GM10248 (cell line): ENCODE data around the gene AMTN.
"Not testable (repeated sequence)": the region's sequence is repeated elsewhere in the genome, so short reads cannot be mapped to it uniquely, and the experiment has no call there.

Experiments used
- CTCF ChIA-PET: fragments of 300-600 bp; sonication (Branson Sonifier 250); formaldehyde crosslinking; extraction: SDS; loops from one replicate; lab custom pipeline; 2021; ENCODE audit warnings: antibody characterized with exemption; lab: Yijun Ruan, JAX
- POLR2A ChIA-PET: fragments of 350-650 bp; sonication (Branson Sonifier 250); formaldehyde crosslinking; extraction: SDS; loops from one replicate; lab custom pipeline; 2020; ENCODE audit warnings: antibody characterized with exemption; lab: Yijun Ruan, JAX
- DNase-seq: peaks from one replicate; pipeline ENCODE4 v3.0.0; 2012; ENCODE audit errors: extremely low spot score
- TF ChIP-seq, protein P1 (sequence below): IDR thresholded peaks from 2 replicates; pipeline ENCODE4 v1.5.1; 2012; ENCODE audit warnings: mild to moderate bottlenecking, low read depth; ENCODE audit errors: extremely low read depth, missing control alignments, control extremely low read depth

The AMTN gene

DNA sequence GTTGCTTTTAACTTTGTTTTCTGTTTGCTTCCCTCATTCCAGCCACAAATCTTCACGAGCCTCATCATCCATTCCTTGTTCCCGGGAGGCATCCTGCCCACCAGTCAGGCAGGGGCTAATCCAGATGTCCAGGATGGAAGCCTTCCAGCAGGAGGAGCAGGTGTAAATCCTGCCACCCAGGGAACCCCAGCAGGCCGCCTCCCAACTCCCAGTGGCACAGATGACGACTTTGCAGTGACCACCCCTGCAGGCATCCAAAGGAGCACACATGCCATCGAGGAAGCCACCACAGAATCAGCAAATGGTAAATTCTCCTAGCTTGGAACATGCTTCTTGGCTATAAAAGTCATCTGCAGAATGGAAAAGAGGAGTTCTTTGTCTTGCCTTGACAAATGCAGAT is 12.6 kb downstream of the AMTN start:
- TF ChIP-seq, protein P1, sequence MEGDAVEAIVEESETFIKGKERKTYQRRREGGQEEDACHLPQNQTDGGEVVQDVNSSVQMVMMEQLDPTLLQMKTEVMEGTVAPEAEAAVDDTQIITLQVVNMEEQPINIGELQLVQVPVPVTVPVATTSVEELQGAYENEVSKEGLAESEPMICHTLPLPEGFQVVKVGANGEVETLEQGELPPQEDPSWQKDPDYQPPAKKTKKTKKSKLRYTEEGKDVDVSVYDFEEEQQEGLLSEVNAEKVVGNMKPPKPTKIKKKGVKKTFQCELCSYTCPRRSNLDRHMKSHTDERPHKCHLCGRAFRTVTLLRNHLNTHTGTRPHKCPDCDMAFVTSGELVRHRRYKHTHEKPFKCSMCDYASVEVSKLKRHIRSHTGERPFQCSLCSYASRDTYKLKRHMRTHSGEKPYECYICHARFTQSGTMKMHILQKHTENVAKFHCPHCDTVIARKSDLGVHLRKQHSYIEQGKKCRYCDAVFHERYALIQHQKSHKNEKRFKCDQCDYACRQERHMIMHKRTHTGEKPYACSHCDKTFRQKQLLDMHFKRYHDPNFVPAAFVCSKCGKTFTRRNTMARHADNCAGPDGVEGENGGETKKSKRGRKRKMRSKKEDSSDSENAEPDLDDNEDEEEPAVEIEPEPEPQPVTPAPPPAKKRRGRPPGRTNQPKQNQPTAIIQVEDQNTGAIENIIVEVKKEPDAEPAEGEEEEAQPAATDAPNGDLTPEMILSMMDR = no peak
- ChIA-PET CTCF (no interaction called here), POLR2A (interaction anchor here (0.5 kb wide), 1 partner anchor 700 kb away, joined by 5 read pairs; no protein-coding TSS in a partner anchor)
- DNase-seq = no peak

DNA sequence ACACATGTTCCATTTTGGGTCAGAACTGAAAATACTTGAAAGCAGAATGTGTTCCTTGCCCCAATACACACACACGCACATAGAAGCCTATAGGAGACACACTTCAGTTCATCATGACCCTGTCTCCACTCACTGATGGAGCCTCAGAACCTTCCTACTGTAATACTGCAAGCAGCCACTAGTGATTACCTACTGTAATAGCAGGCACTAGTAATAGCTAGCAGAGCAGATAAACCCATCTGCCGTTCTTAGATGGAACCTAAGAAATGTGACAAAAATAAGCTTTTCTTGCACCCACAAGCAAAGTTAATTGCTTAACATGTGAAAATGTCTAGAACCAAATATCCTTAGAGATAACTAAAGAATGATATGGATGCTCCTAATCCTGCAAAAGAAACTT is 13.6 kb downstream of the AMTN start:
- CTCF ChIA-PET = interaction anchor here (0.8 to 0.9 kb wide), 3 partner anchors 8 to 26 kb away, joined by 3 to 6 read pairs (median 4); no protein-coding TSS in a partner anchor
- POLR2A ChIA-PET = no interaction called here
- DNase-seq = no peak
- TF ChIP-seq, protein P1 = no peak

DNA sequence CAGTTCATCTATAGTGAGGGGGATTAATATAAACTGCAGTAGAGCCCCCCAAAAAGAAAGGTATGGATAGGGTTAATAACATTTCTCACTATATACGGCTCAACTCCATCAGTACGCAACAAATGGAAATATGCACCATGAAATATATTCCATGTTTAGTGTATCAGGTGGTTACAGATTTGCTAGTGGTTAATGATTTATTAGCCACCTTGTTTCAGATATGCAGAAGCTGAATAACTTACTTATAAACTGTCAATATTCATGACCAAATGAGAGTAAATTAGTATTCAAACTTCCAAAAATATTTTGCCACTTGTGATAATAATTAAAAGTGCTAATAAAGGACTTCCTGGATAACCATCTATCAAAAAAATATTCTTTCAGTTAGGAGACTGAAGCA is 14.8 kb downstream of the AMTN start:
- POLR2A ChIA-PET = no interaction called here
- CTCF ChIA-PET = no interaction called here
- DNase-seq = no peak
- TF ChIP-seq, protein P1 = no peak

DNA sequence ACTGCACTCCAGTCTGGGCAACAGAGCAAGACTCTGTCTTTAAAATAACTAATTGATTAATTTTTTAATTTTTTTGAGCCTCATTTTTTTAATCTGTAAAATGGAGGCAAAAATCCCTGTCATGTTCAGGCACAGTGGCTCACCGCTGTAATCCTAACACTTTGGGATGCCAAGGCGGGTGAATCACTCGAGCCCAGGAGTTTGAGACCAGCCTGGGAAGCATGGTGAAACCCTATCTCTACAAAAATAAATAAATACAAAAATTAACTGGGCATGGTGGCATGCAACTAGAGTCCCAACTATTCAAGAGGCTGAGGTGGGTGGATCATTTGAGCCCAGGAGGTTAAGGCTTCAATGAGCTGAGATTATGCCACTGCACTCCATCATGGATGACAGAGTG is 15.4 kb downstream of the AMTN start:
- ChIA-PET CTCF (no interaction called here), POLR2A (no interaction called here)
- no peak for DNase-seq
- TF ChIP-seq, protein P1 = no peak

DNA sequence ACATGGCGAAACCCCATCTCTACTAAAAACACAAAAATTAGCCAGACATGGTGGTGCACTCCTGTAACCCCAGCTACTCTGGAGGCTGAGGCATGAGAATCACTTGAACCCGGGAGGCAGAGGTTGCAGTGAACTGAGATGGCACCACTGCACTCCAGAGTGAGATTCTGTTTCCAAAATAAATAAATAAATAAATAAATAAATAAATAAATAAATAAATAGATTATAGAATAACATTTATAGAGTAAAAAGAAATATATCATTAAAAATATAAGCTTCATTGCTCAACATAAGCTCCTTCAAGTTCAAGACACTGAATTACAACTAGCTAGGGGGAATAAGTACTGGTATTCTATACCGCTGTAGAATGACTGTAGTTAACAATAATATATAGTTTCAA is 16.5 kb downstream of the AMTN start:
- DNase-seq, POLR2A ChIA-PET: not testable (repeated sequence)
- CTCF ChIA-PET = interaction anchor here (1.3 kb wide), 1 partner anchor 9 kb away, joined by 4 read pairs; no protein-coding TSS in a partner anchor

DNA sequence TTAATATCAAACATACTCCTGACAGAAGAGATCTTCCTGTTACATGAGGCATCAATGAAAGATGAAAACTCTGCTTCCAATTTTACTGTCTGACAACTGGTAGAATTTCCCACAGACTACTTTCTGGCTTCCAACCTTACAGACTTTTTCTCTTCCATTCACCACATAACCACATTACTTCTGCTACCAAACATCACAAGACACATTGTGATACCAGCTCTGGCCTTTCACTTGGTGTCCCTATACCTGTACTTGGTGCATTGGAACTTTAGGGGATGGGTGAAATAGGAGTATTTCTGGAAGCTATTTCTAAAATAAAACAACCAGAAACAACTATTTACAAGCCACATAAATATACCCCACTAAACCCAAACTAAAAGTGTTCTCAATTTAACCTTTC is 20.5 kb downstream of the AMTN start:
- ChIA-PET CTCF (no interaction called here), POLR2A (no interaction called here)
- TF ChIP-seq, protein P1 = no peak
- DNase-seq = no peak

DNA sequence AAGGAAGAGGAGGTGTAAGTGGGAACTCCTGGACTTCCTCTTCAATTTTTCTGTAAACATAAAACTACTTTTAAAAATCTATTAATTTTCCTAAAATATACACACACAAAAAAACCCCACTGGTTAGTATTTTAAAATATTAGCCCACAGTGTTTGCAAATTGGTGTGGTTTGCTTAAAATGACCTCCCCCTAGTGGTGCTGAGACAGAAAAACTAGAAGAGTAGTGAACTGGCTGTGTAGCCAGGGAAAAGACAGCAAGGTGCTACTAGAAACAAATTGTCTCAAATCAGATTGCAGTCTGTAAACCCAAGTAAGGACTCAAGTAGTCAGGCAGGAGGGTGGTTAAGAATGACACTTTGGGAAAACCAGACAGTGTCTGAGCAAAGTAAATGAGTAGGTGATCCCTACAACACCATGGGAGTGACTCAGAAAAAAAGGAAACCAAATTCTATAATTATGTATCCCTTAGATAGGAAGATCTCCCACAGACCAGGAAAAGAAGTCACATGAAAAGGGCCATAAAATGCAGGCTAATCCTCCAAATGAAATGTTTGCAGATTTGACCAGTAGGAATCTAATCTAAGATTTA is 26.0 kb downstream of the AMTN start:
- CTCF ChIA-PET = interaction anchor here (1.3 kb wide), 1 partner anchor 9 kb away, joined by 4 read pairs; no protein-coding TSS in a partner anchor
- POLR2A ChIA-PET = no interaction called here
- TF ChIP-seq, protein P1 = peak; percentile 42
- DNase-seq = no peak
